Loucy (cell line): Measurements from ENCODE around the gene MRPL28.
"Not testable (repeated sequence)": the region's sequence is repeated elsewhere in the genome, so short reads cannot be mapped to it uniquely, and the experiment has no call there.

Source experiments
- H2AFZ ChIP-seq: fragments of 200-600 bp; sonication (generic); 2 replicates; pipeline ENCODE4 v1.6.0; 2016; ENCODE audit warnings: antibody characterized with exemption, mild to moderate bottlenecking, low read length, moderate library complexity
- H3F3A ChIP-seq: fragments of 200-600 bp; 2 replicates; pipeline ENCODE4 v1.6.0; 2016; ENCODE audit warnings: antibody characterized with exemption, low read depth, mild to moderate bottlenecking
- H3K27me3 ChIP-seq: fragments of 200-600 bp; sonication (generic); 2 replicates; pipeline ENCODE4 v1.6.1; 2014; ENCODE audit warnings: low read length, mild to moderate bottlenecking; ENCODE audit not compliant: insufficient read depth, poor library complexity, severe bottlenecking
- H3K36me3 ChIP-seq: fragments of 200-600 bp; sonication (generic); 2 replicates; pipeline ENCODE4 v1.6.1; 2016; ENCODE audit warnings: low read length; ENCODE audit not compliant: insufficient read depth
- H3K4me1 ChIP-seq: fragments of 200-600 bp; sonication (generic); 2 replicates; pipeline ENCODE4 v1.5.1; 2014; ENCODE audit warnings: low read length, mild to moderate bottlenecking; ENCODE audit not compliant: insufficient read depth, poor library complexity, severe bottlenecking
- H3K4me2 ChIP-seq: fragments of 200-600 bp; sonication (generic); 2 replicates; pipeline ENCODE4 v1.6.0; 2014; ENCODE audit warnings: antibody characterized with exemption, low read length, low read depth, mild to moderate bottlenecking; ENCODE audit not compliant: poor library complexity, severe bottlenecking
- H3K4me3 ChIP-seq: fragments of 200-600 bp; sonication (generic); 2 replicates; pipeline ENCODE4 v1.5.1; 2014; ENCODE audit warnings: low read length, mild to moderate bottlenecking, mixed read lengths; ENCODE audit not compliant: poor library complexity, severe bottlenecking
- H3K79me2 ChIP-seq: fragments of 200-600 bp; sonication (generic); 2 replicates; pipeline ENCODE4 v1.6.1; 2014; ENCODE audit warnings: low read length; ENCODE audit not compliant: insufficient read depth
- H3K9ac ChIP-seq: fragments of 200-600 bp; sonication (generic); 2 replicates; pipeline ENCODE4 v1.6.0; 2014; ENCODE audit warnings: mild to moderate bottlenecking, low read depth, low read length, moderate library complexity; ENCODE audit not compliant: poor library complexity, severe bottlenecking
- H3K9me2 ChIP-seq: fragments of 200-600 bp; sonication (generic); replicated peaks from 2 replicates; pipeline ENCODE4 v1.6.1; 2016; ENCODE audit warnings: low read depth, low read length, mixed read lengths
- H3K9me3 ChIP-seq: fragments of 200-600 bp; sonication (generic); 2 replicates; pipeline ENCODE4 v1.6.1; 2014; ENCODE audit warnings: mild to moderate bottlenecking, antibody characterized with exemption, low read length, low read depth; ENCODE audit not compliant: insufficient read depth
- H4K20me1 ChIP-seq: fragments of 200-600 bp; sonication (generic); 2 replicates; pipeline ENCODE4 v1.6.0; 2014; ENCODE audit warnings: antibody characterized with exemption, low read length, mild to moderate bottlenecking; ENCODE audit not compliant: insufficient read depth, poor library complexity, severe bottlenecking
- CTCF ChIP-seq: fragments of 200-600 bp; sonication (generic); conservative IDR thresholded peaks from 2 replicates; pipeline ENCODE4 v1.5.1; 2014; ENCODE audit warnings: mild to moderate bottlenecking, antibody characterized with exemption, low read length
- EZH2phosphoT487 ChIP-seq: fragments of 200-600 bp; IDR thresholded peaks from 2 replicates; pipeline ENCODE4 v1.6.1; 2018; ENCODE audit warnings: antibody characterized with exemption, mild to moderate bottlenecking, moderate library complexity, borderline replicate concordance

Gene MRPL28

GRCh38 chr16:337437-337836, 32.9 kb downstream of the MRPL28 start:
- H3K9ac ChIP-seq, result no peak overlapping the region
- H3K36me3 ChIP-seq, result no peaks in the 10 kb centered on the region
- H3K4me1 ChIP-seq, result peaks cover 15% of the 10 kb centered on the region
- TF ChIP-seq EZH2phosphoT487 (no peak), CTCF (no peak)
- H4K20me1 ChIP-seq, result no peaks in the 10 kb centered on the region
- H2AFZ ChIP-seq, result no peak overlapping the region
- no peaks in the 10 kb centered on the region for H3K9me3 ChIP-seq
- no peaks in the 10 kb centered on the region for H3F3A ChIP-seq
- no peak overlapping the region for H3K4me2 ChIP-seq
- H3K79me2 ChIP-seq, result peaks cover 66% of the 10 kb centered on the region
- H3K27me3 ChIP-seq, result no peaks in the 10 kb centered on the region
- H3K9me2 ChIP-seq, result no peaks in the 10 kb centered on the region
- H3K4me3 ChIP-seq, result no peak overlapping the region

GRCh38 chr16:336269-336668, 34.1 kb downstream of the MRPL28 start:
- Histone ChIP-seq H3K9ac (no peak overlapping the region), H2AFZ (no peak overlapping the region), H3K27me3 (no peaks in the 10 kb centered on the region), H3K9me3 (no peaks in the 10 kb centered on the region), H3F3A (no peaks in the 10 kb centered on the region), H3K4me1 (peaks cover 16% of the 10 kb centered on the region), H4K20me1 (no peaks in the 10 kb centered on the region), H3K79me2 (peaks cover 69% of the 10 kb centered on the region), H3K4me3 (no peak overlapping the region), H3K36me3 (no peaks in the 10 kb centered on the region), H3K4me2 (no peak overlapping the region), H3K9me2 (no peaks in the 10 kb centered on the region)
- TF ChIP-seq CTCF (no peak), EZH2phosphoT487 (no peak)

- H3K36me3 ChIP-seq, H3K9ac ChIP-seq, H3K4me3 ChIP-seq, H2AFZ ChIP-seq, H3K9me3 ChIP-seq, H3K4me2 ChIP-seq, H3K9me2 ChIP-seq, H3K27me3 ChIP-seq, H4K20me1 ChIP-seq, H3F3A ChIP-seq: not testable (repeated sequence)
- H3K4me1 ChIP-seq, result peaks cover 18% of the 10 kb centered on the region
- peaks cover 72% of the 10 kb centered on the region for H3K79me2 ChIP-seq
These were observed 35.3 kb downstream of the MRPL28 start for GRCh38 chr16:334861-335632.

- H3K9me3 ChIP-seq, H4K20me1 ChIP-seq, H3F3A ChIP-seq, H3K9me2 ChIP-seq, H3K36me3 ChIP-seq, H3K9ac ChIP-seq, H2AFZ ChIP-seq, H3K4me2 ChIP-seq, H3K27me3 ChIP-seq, H3K4me3 ChIP-seq: not testable (repeated sequence)
- peaks cover 12% of the 10 kb centered on the region for H3K4me1 ChIP-seq
- H3K79me2 ChIP-seq, result peaks cover 67% of the 10 kb centered on the region
These were observed 36.0 kb downstream of the MRPL28 start for GRCh38 chr16:334164-334832.
